Upper lobe of left lung (tissue), 6 donors: ENCODE data around the gene MLLT1. TPM values are rescaled to one million over a fixed set of nuclear protein-coding genes. Genes with fewer than 3 reads are reported as not detected.
A peak's percentile ranks its signal among the peaks of the same experiment; 100 is the strongest.

ENCODE experiments used
- ATAC-seq, 2 donors: fragments of 200-7000 bp; cut with Tn5 transposase; one replicate each; pipeline ENCODE4 v1.9.1; 2022; ENCODE audit warnings: mild to moderate bottlenecking in 2 of 2, moderate library complexity in 2 of 2; ENCODE audit not compliant: low FRiP score in 2 of 2
- DNase-seq, 2 donors: peaks; one replicate each; pipeline ENCODE4 v3.0.0-alpha.2; 2019 to 2020
- H3K27ac ChIP-seq, 4 donors: fragments of 200-600 bp; sonication (generic); one replicate each; pipeline ENCODE4 v1.5.1; 2016 to 2019
- H3K27me3 ChIP-seq, 4 donors: fragments of 200-600 bp; sonication (generic); one replicate each; pipeline ENCODE4 v1.5.1; 2017 to 2019
- H3K36me3 ChIP-seq, 4 donors: fragments of 200-600 bp; sonication (generic); one replicate each; pipeline ENCODE4 v1.5.1; 2016 to 2019
- H3K4me1 ChIP-seq, 4 donors: fragments of 200-600 bp; sonication (generic); one replicate each; pipeline ENCODE4 v1.5.1; 2018 to 2019
- H3K4me3 ChIP-seq, 4 donors: fragments of 200-600 bp; sonication (generic); one replicate each; pipeline ENCODE4 v1.5.1; 2017 to 2019; ENCODE audit warnings: mild to moderate bottlenecking in 2 of 4, moderate library complexity in 1 of 4
- H3K9me3 ChIP-seq, 4 donors: fragments of 200-600 bp; sonication (generic); one replicate each; pipeline ENCODE4 v1.5.1; 2018 to 2019
- CTCF ChIP-seq, 6 experiments: fragments of 450-650 bp in 4 of 6; fragments of 200-600 bp in 2 of 6; sonication (generic) in 2 of 6; IDR thresholded peaks; one replicate each; pipeline ENCODE4 v1.5.1; 2016 to 2019; ENCODE audit warnings: antibody characterized with exemption in 6 of 6
- EP300 ChIP-seq, 4 donors: sonication (generic); formaldehyde crosslinking; IDR thresholded peaks; one replicate each; pipeline ENCODE4 v1.5.1; 2017; ENCODE audit warnings: antibody characterized with exemption in 4 of 4, control low read depth in 2 of 4
- POLR2A ChIP-seq, 4 donors: fragments of 450-650 bp; IDR thresholded peaks; one replicate each; pipeline ENCODE4 v1.5.1; 2016 to 2017; ENCODE audit warnings: antibody characterized with exemption in 4 of 4, mild to moderate bottlenecking in 2 of 4
- POLR2AphosphoS5 ChIP-seq, 2 donors: sonication (generic); formaldehyde crosslinking; IDR thresholded peaks; one replicate each; pipeline ENCODE4 v1.5.1; 2017; ENCODE audit warnings: antibody characterized with exemption in 2 of 2
- WGBS, 2 donors: methylation state at CpG; one replicate each; pipeline ENCODE4 v1.1.5; 2017 to 2018; 5-methylcytosine and 5-hydroxymethylcytosine counted together
- total RNA-seq, 6 donors: library from RNA; depleted of rRNA in 4 of 6; stranded (reverse); fragments of >200 nt in 4 of 6; gene quantifications; one replicate each; pipeline versions ENCODE4 v1.1.0 to v1.2.1, GENCODE V29; 2016 to 2021
- donor health status: DM: no; HTN: no; CAD: no; lungs with moderate emphysema.
- donor health status: DM: no; HTN: yes; CAD: no; lungs with severe emphysema.

MLLT1 gene
- total RNA-seq, 6 donors from 2014 or later = 22.1 to 98.9 (median 49.3) TPM

DNA sequence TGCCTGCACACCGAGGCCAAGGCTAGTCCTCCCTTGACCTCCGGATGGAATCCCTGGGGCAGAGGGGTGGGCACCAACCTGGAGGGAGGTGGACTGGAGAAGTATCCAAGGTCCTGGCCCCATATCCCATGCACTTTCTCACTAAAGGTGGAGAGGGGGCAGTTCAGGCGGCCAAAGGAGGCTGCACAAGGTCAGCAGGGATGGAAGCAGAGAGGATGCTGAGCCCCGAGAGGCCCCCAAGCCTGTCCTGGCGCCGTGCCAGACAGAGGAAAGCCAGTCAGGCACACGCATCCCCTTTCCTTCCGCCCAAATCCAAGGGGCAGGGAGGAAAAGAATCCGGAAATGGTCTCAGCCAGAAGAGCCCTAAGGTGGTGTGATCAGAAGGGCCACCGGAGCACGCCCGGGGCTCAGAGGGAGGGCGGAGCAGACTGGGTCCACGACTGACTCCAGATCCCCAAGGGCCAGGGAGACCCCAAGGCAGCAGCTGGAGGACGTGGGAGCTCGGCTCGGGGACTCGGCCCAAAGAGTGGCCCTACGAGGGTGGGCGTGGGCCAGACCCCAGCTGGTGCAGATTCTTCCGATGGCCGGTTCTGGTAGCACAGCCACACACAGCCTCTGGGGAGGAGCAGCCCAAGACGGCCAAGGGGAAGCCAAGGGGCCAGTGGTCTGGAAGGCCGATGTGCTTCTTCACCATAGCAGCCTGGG lies 60.0 kb downstream of the MLLT1 start:
- Histone ChIP-seq H3K4me3 (no peak overlapping the region), H3K9me3 (no peaks in the 10 kb centered on the region), H3K4me1 (peaks cover 51 to 78% (median 53%) of the 10 kb centered on the region in 4 donors), H3K36me3 (peaks cover 0 to 66% (median 46%) of the 10 kb centered on the region in 4 donors), H3K27ac (peak overlapping the region; percentile 38 to 75 (median 66)), H3K27me3 (no peaks in the 10 kb centered on the region)
- ATAC-seq = no peak
- no peak for TF ChIP-seq POLR2A (IDR thresholded peaks at IDR 0.05)
- TF ChIP-seq EP300 (IDR thresholded peaks at IDR 0.05) = no peak
- TF ChIP-seq POLR2AphosphoS5 (IDR thresholded peaks at IDR 0.05) = no peak
- TF ChIP-seq CTCF (IDR thresholded peaks at IDR 0.05) = no peak
- WGBS, 2 donors = 61 to 70% methylated on average over 9 to 20 of the region's 24 CpGs
- peak in 1 of 2 donors; percentile 63 for DNase-seq

GRCh38 chr19:6219147-6219525 lies 60.6 kb downstream of the MLLT1 start:
- ATAC-seq (no peak), DNase-seq (no peak)
- Histone ChIP-seq H3K27me3 (no peaks in the 10 kb centered on the region), H3K4me1 (peaks cover 51 to 77% (median 53%) of the 10 kb centered on the region in 4 donors), H3K9me3 (no peaks in the 10 kb centered on the region), H3K4me3 (no peak overlapping the region), H3K36me3 (peaks cover 0 to 64% (median 48%) of the 10 kb centered on the region in 4 donors), H3K27ac (peak overlapping the region; percentile 13 to 75 (median 66))
- no peak for TF ChIP-seq POLR2A (IDR thresholded peaks at IDR 0.05)
- TF ChIP-seq EP300 (IDR thresholded peaks at IDR 0.05) = no peak
- TF ChIP-seq CTCF (IDR thresholded peaks at IDR 0.05) = no peak
- TF ChIP-seq POLR2AphosphoS5 (IDR thresholded peaks at IDR 0.05) = no peak
- WGBS, 2 donors = 70% methylated on average over 2 of the region's 8 CpGs; no CpG with 5 or more reads in 1 of the 2 donors

GRCh38 chr19:6218491-6219146 lies 61.2 kb downstream of the MLLT1 start:
- Histone ChIP-seq H3K27me3 (no peaks in the 10 kb centered on the region), H3K9me3 (no peaks in the 10 kb centered on the region), H3K36me3 (peaks cover 0 to 64% (median 49%) of the 10 kb centered on the region in 4 donors), H3K4me3 (no peak overlapping the region), H3K27ac (peak overlapping the region; percentile 13 to 75 (median 66)), H3K4me1 (peaks cover 48 to 72% (median 50%) of the 10 kb centered on the region in 4 donors)
- DNase-seq = peak; percentile 86 to 91
- ATAC-seq = peak; percentile 80 to 86
- TF ChIP-seq POLR2AphosphoS5 (IDR thresholded peaks at IDR 0.05) (peak in 1 of 2 donors; percentile 55), CTCF (IDR thresholded peaks at IDR 0.05) (peak; percentile 98 to 99 (median 99)), EP300 (IDR thresholded peaks at IDR 0.05) (no peak), POLR2A (IDR thresholded peaks at IDR 0.05) (no peak)
- WGBS, 2 donors = 5 to 34% methylated on average over 4 to 16 of the region's 18 CpGs

GRCh38 chr19:6217752-6218334 lies 61.9 kb downstream of the MLLT1 start:
- H3K4me3 ChIP-seq = no peak overlapping the region
- H3K4me1 ChIP-seq = peaks cover 44 to 64% (median 47%) of the 10 kb centered on the region in 4 donors
- no peak for TF ChIP-seq POLR2A (IDR thresholded peaks at IDR 0.05)
- no peak for TF ChIP-seq POLR2AphosphoS5 (IDR thresholded peaks at IDR 0.05)
- no peak for TF ChIP-seq CTCF (IDR thresholded peaks at IDR 0.05)
- TF ChIP-seq EP300 (IDR thresholded peaks at IDR 0.05) = no peak
- no peak for ATAC-seq
- no peaks in the 10 kb centered on the region for H3K9me3 ChIP-seq
- H3K27ac ChIP-seq = peak overlapping the region in 3 of 4 donors; percentile 21 to 75 (median 58)
- DNase-seq = no peak
- no peaks in the 10 kb centered on the region for H3K27me3 ChIP-seq
- H3K36me3 ChIP-seq = peaks cover 0 to 68% (median 53%) of the 10 kb centered on the region in 4 donors
- 79 to 84% methylated on average over 9 to 13 of the region's 17 CpGs for WGBS, 2 donors
